Raji (cell line): ENCODE measurements around the gene C17orf78.

Experiments
- POLR2A ChIP-seq: IDR thresholded peaks from 2 replicates; pipeline ENCODE4 v1.6.1; 2011; ENCODE audit warnings: low read depth, low read length, control low read depth; ENCODE audit not compliant: insufficient read depth

C17orf78 gene

GRCh38 chr17:37422971-37423625 lies 47.3 kb downstream of the C17orf78 start:
- TF ChIP-seq POLR2A = no peak

- TF ChIP-seq POLR2A = no peak
Observed at GRCh38 chr17:37425268-37425667, 49.5 kb downstream of the C17orf78 start.

- no peak for TF ChIP-seq POLR2A
Observed at GRCh38 chr17:37429039-37429438, 53.3 kb downstream of the C17orf78 start.

GRCh38 chr17:37429453-37429852 lies 53.7 kb downstream of the C17orf78 start:
- TF ChIP-seq POLR2A = no peak

GRCh38 chr17:37430051-37430627 lies 54.4 kb downstream of the C17orf78 start:
- TF ChIP-seq POLR2A = no peak

- TF ChIP-seq POLR2A = no peak
Observed at GRCh38 chr17:37432671-37433070, 56.9 kb downstream of the C17orf78 start.

- TF ChIP-seq POLR2A = no peak
Observed at GRCh38 chr17:37438141-37438540, 62.4 kb downstream of the C17orf78 start.

GRCh38 chr17:37440424-37440823 lies 64.6 kb downstream of the C17orf78 start:
- TF ChIP-seq POLR2A = no peak
